ENCODE data around the gene MTFR1L. TPM values are rescaled to one million over a fixed set of nuclear protein-coding genes. Genes with fewer than 3 reads are reported as not detected.

The MTFR1L gene
- total RNA-seq, 4 donors from 2014 or later, result 91.1 to 107 (median 101) TPM

DNA sequence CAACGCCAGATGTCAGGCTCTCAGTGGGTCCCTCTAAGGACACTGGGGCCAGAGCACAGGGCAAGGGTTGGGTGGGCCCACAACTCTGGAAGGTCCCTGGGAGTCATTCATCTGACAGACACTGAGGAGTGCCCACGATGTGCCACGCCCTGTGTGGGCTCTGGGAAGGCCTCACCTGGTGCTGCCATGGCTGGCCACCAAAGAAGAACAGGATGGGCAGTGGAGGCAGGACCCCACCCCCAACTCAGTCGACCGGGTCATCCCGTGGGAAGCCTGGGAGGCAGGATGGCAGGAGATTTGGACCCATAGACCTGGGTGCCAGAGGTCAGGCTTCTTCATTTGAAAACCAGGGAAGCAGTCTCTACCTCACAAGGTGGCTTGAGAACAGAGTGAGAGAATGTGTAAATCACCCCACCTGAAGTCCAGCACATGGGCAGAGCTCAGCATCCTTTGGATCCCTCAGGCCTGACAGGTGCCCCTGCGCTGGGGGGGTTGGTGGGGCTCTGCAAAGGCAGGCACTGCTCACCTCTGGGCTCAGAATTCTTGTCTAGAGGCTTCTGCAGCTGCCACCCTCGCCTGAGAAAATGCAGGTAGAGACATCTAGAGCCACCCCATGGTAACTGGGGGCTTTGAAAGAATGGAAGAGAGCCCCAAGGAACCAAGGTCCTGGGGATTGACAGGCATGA, 20.9 kb upstream of the MTFR1L start:
- no peak overlapping the region for H3K4me3 ChIP-seq
- peak overlapping the region; percentile 80 to 89 (median 85) for H3K27ac ChIP-seq (replicated peaks in 1 of 4)
- peaks cover 43 to 67% (median 61%) of the 10 kb centered on the region in 4 donors for H3K4me1 ChIP-seq
- TF ChIP-seq POLR2A (IDR thresholded peaks at IDR 0.05; ENCODE audit: low read depth) (no peak), POLR2AphosphoS5 (IDR thresholded peaks at IDR 0.05) (no peak), EP300 (IDR thresholded peaks at IDR 0.05) (no peak)
- TF ChIP-seq, protein P1, sequence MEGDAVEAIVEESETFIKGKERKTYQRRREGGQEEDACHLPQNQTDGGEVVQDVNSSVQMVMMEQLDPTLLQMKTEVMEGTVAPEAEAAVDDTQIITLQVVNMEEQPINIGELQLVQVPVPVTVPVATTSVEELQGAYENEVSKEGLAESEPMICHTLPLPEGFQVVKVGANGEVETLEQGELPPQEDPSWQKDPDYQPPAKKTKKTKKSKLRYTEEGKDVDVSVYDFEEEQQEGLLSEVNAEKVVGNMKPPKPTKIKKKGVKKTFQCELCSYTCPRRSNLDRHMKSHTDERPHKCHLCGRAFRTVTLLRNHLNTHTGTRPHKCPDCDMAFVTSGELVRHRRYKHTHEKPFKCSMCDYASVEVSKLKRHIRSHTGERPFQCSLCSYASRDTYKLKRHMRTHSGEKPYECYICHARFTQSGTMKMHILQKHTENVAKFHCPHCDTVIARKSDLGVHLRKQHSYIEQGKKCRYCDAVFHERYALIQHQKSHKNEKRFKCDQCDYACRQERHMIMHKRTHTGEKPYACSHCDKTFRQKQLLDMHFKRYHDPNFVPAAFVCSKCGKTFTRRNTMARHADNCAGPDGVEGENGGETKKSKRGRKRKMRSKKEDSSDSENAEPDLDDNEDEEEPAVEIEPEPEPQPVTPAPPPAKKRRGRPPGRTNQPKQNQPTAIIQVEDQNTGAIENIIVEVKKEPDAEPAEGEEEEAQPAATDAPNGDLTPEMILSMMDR (IDR thresholded peaks at IDR 0.05), result no peak
- peaks cover 0 to 3% (median 0%) of the 10 kb centered on the region in 4 donors for H3K36me3 ChIP-seq
- no peaks in the 10 kb centered on the region for H3K27me3 ChIP-seq
- intact Hi-C loops (cut with DNase I), result loop anchor here (5.0 kb wide), 2 partner anchors 57 to 102 kb away; no protein-coding TSS in a partner anchor
- H3K9me3 ChIP-seq, result no peaks in the 10 kb centered on the region
- 76% methylated on average over 4 of the region's 8 CpGs for WGBS
- no peak for DNase-seq (ENCODE audit: extremely low spot score)

DNA sequence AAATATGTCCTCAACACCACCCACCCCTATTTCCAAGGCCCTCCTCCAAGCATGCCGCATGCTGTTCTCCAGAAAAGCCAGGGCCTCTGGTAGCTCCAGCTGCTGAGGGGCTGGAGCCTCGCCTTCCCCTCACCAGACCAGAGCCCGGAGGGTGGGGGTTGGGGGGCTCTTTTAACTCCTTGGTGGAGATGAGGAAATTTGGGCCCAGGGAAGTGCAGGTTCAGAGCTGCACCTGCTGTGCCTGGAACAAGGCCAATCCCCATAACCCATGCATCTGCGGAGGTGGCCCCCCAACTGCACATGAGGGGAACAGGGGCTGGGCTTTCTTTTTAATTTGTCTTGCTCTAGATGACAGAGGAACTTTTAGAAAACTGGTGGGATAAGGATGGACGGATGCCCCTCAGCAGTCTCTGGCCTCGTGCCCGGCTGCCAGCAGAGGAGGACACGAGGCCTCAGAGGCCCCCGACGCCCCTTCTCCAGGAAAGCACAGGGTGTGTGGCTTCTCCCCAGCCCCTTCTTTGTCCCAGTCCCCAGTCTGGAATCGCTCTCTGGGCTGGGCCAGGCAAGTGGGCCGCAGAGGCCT, 20.3 kb upstream of the MTFR1L start:
- intact Hi-C loops (cut with DNase I), result loop anchor here (5.0 kb wide), 2 partner anchors 57 to 102 kb away; no protein-coding TSS in a partner anchor
- TF ChIP-seq POLR2A (IDR thresholded peaks at IDR 0.05; ENCODE audit: low read depth) (no peak), EP300 (IDR thresholded peaks at IDR 0.05) (no peak), POLR2AphosphoS5 (IDR thresholded peaks at IDR 0.05) (no peak)
- TF ChIP-seq, protein P1 (IDR thresholded peaks at IDR 0.05), result no peak
- Histone ChIP-seq H3K27ac (replicated peaks in 1 of 4) (peak overlapping the region; percentile 80 to 89 (median 85)), H3K4me3 (peak overlapping the region; percentile 68 to 80 (median 72)), H3K27me3 (no peaks in the 10 kb centered on the region), H3K36me3 (peaks cover 0 to 3% (median 0%) of the 10 kb centered on the region in 4 donors), H3K9me3 (no peaks in the 10 kb centered on the region), H3K4me1 (peaks cover 44 to 73% (median 67%) of the 10 kb centered on the region in 4 donors)
- no peak for DNase-seq (ENCODE audit: extremely low spot score)
- WGBS, result 29% methylated on average over 12 of the region's 12 CpGs

DNA sequence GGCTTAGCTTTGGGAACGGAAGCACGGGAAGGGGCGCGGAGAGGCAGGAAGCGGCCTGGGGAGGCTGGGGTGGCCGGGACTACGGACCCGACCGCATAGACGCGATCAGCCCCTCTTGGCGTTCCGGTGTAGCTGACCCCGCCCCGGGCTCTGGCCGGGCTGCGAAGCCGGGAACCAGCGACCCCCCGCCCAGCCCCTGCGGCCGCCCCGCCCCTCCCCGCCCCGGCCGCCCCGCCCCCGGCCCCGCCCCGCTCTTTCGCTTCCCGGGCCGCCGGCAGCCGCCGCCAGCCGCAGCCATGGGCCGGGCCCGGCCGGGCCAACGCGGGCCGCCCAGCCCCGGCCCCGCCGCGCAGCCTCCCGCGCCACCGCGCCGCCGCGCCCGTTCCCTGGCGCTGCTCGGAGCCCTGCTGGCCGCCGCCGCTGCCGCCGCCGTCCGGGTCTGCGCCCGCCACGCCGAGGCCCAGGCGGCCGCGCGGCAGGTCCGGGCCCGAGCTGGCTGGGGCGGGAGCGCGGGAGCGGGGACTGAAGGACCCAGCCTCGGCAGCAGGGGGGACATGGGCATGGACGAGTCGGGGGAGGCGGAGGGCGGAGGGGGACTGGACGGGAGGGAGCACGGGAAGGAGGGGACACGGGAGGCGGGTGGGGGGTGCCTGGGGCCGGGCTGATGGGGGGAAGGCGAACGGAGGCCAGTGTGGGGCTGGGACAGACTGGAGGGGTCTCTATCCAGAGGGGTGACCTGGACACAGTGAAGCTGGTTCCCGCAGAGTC, 19.6 kb upstream of the MTFR1L start, which contains the start of gene SELENON:
SELENON (plus strand) TSS at position 259 of the 768 bp plus-strand sequence; CDS start at position 297, 38 bp downstream.
- Histone ChIP-seq H3K36me3 (peaks cover 0 to 7% (median 2%) of the 10 kb centered on the region in 4 donors), H3K9me3 (no peaks in the 10 kb centered on the region), H3K4me3 (peak within 1 kb of the TSS; percentile 68 to 80 (median 72)), H3K4me1 (peaks cover 50 to 80% (median 74%) of the 10 kb centered on the region in 4 donors), H3K27me3 (no peaks in the 10 kb centered on the region), H3K27ac (replicated peaks in 1 of 4) (peak within 1 kb of the TSS; percentile 80 to 89 (median 85))
- 10% methylated on average over 2 of the region's 91 CpGs for WGBS
- TF ChIP-seq EP300 (IDR thresholded peaks at IDR 0.05), result no peak
- TF ChIP-seq, protein P1 (IDR thresholded peaks at IDR 0.05), result no peak
- TF ChIP-seq POLR2AphosphoS5 (IDR thresholded peaks at IDR 0.05), result peak; percentile 49 to 61
- TF ChIP-seq POLR2A (IDR thresholded peaks at IDR 0.05; ENCODE audit: low read depth), result no peak
- intact Hi-C loops (cut with DNase I), result loop anchor here (5.0 to 10.0 kb wide), 3 partner anchors 58 to 555 kb away; partner anchors contain the start of gene RSRP1
- DNase-seq (ENCODE audit: extremely low spot score), result no peak

DNA sequence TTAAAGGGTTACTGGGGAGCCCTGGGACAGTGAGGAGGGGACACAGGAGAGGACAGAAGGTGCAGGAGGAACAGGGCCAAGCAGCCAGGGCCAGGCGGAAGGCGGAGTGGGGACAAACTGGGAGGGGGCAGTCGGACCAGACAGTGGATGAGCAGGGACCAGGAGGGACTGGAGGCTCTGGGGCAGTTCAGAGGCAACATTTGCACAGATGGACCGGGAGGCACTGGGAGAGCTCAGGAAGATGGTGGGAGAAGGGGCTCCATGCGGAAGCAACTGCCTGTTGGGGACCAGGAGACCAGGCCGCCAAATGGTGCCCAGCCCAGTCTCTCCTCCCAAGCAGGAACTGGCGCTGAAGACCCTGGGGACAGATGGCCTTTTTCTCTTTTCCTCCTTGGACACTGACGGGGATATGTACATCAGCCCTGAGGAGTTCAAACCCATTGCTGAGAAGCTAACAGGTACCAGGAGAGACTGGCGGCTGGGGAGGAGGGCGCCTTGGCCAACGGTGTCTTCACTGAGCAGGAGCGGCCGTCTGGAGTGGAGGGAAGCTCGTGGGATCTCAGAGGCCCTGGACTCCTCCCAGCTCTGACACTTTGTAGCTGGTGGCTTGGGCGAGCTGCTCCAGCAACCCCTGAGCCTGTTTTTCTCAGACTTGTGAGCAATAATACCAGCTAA, 18.9 kb upstream of the MTFR1L start:
- WGBS, result 56% methylated on average over 11 of the region's 15 CpGs
- no peak for DNase-seq (ENCODE audit: extremely low spot score)
- peak overlapping the region; percentile 73 to 84 (median 80) for H3K27ac ChIP-seq (replicated peaks in 1 of 4)
- TF ChIP-seq, protein P1 (IDR thresholded peaks at IDR 0.05), result no peak
- TF ChIP-seq POLR2A (IDR thresholded peaks at IDR 0.05; ENCODE audit: low read depth), result no peak
- no peak for TF ChIP-seq POLR2AphosphoS5 (IDR thresholded peaks at IDR 0.05)
- TF ChIP-seq EP300 (IDR thresholded peaks at IDR 0.05), result no peak
- H3K4me3 ChIP-seq, result peak overlapping the region; percentile 68 to 80 (median 72)
- peaks cover 0 to 14% (median 5%) of the 10 kb centered on the region in 4 donors for H3K36me3 ChIP-seq
- no peaks in the 10 kb centered on the region for H3K27me3 ChIP-seq
- intact Hi-C loops (cut with DNase I), result loop anchor here (10.0 kb wide), 1 partner anchor 556 kb away; the partner anchor contains the start of gene RSRP1
- H3K4me1 ChIP-seq, result peaks cover 57 to 87% (median 81%) of the 10 kb centered on the region in 4 donors
- no peaks in the 10 kb centered on the region for H3K9me3 ChIP-seq

Measured in esophagus muscularis mucosa (tissue), 4 donors.